GM10266 (cell line): ENCODE measurements around the gene GHRH.

Experiments used
- DNase-seq: peaks from one replicate; pipeline ENCODE4 v3.0.0; 2012; ENCODE audit errors: extremely low spot score
- CTCF ChIP-seq: IDR thresholded peaks from 2 replicates; pipeline ENCODE4 v1.5.1; 2012; ENCODE audit warnings: mild to moderate bottlenecking, low read depth; ENCODE audit not compliant: control insufficient read depth, insufficient read depth; ENCODE audit errors: missing control alignments

GHRH gene

GRCh38 chr20:37245216-37246150 is 16.1 kb downstream of the GHRH start:
- no peak for DNase-seq
- no peak for TF ChIP-seq CTCF

GRCh38 chr20:37244572-37244957 is 17.0 kb downstream of the GHRH start:
- no peak for TF ChIP-seq CTCF
- no peak for DNase-seq

- TF ChIP-seq CTCF, result no peak
- no peak for DNase-seq
Observed at GRCh38 chr20:37243937-37244571, 17.6 kb downstream of the GHRH start.

- TF ChIP-seq CTCF, result no peak
- no peak for DNase-seq
Observed at GRCh38 chr20:37243076-37243936, 18.3 kb downstream of the GHRH start.

GRCh38 chr20:37242503-37242902 is 19.1 kb downstream of the GHRH start:
- no peak for TF ChIP-seq CTCF

GRCh38 chr20:37240337-37241067 is 21.1 kb downstream of the GHRH start:
- no peak for TF ChIP-seq CTCF
- DNase-seq, result no peak

More at GRCh38 chr20:37242503-37242902, 19.1 kb downstream of the GHRH start:
- no peak for DNase-seq
